Smooth muscle cell of the brain vasculature (primary cell): ENCODE results near the gene SLC22A17.

ENCODE experiments used
- DNase-seq: peaks from one replicate; pipeline ENCODE4 v3.0.0-alpha.2; 2012; ENCODE audit warnings: low read depth, low spot score

The SLC22A17 gene

GRCh38 chr14:23308721-23309445 lies 43.8 kb downstream of the SLC22A17 start:
- no peak for DNase-seq

DNA sequence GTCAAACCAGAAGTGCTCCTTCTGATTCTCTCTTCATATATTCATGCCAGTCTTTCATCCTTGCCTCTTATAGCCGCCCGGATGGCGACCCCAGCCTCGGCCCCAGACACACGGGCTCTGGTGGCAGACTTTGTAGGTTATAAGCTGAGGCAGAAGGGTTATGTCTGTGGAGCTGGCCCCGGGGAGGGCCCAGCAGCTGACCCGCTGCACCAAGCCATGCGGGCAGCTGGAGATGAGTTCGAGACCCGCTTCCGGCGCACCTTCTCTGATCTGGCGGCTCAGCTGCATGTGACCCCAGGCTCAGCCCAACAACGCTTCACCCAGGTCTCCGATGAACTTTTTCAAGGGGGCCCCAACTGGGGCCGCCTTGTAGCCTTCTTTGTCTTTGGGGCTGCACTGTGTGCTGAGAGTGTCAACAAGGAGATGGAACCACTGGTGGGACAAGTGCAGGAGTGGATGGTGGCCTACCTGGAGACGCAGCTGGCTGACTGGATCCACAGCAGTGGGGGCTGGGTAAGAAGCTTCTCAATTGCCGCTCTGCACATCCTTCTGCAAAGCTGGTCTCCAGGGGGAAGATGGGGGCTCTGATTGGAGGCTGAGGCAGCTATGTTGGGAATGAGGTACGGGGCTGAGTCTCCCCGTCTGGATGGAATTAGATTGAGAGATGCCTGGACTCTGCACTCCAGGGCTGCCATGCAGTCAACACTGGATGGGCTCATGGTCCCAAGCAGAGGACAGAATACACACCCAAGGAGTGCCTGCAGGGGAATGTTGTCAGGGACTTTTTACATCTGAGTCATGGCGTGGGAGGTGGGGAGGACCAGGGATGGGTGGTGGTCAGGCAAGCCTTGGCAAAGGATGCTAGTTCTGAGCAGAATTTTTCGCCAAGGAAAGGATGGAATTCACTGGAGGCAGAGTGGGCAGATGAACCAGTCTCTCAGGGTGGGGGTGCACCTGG lies 44.7 kb downstream of the SLC22A17 start:
- DNase-seq = no peak

DNA sequence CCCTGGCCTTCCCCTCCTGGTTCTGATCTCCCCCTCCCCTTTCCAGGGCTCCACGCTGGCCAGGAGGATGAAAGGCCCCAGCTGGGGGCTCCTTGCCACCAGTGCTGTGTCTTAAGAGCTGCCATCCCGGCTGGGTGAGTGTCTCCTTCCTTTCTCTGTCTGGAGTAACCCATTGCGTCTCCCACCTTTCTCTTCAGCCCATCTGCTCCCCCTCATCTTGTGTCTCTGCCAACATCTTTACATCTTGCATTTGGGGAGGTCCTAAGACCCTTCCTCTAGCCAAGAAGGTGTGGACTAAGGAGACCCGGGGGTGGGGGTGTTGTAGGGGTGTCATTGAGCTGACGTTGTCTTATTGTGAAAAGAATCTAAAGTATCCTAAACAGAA lies 45.5 kb downstream of the SLC22A17 start:
- no peak for DNase-seq

DNA sequence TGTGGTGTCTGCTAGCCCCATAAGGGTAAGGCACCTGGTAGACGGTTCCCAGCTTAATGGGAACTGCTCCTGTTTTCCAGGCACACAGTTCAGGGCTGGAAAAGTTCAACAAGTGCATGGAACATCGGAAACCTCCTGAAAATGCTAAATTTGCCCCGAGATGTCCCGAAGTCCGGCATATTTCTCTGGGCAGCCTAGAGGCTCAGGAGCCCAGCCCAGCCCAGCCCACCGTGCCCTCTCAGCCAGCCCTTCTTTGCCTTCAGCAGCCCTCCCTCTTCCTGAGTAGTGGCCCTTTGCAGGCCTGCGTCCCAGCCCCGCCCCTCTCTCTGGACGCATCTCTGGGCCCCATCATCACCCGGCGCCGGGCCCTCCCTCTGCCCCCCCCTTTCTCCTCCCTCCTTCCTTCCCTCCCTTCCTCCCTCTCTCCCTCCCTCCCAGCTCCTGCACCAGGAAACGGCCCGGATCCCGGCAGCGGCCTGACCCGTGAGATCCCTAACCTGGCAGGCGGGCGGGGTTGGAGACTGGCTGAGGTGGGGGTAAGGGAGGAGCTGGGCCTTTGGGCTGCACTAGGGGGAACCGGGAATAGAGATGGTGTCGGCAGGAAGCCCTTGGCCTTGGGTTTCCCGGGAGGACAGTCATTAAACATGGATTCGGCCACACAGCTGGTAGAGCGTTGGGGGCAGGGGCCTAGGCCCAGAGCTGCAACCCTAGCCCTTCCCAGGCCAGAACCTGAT lies 46.1 kb downstream of the SLC22A17 start, which contains the start of gene BCL2L2:
BCL2L2 (plus strand) TSS at position 422 of the 734 bp plus-strand sequence. CDS start 935 bp downstream, outside the sequence.
- DNase-seq = no peak

- no peak for DNase-seq
These were observed 50.1 kb downstream of the SLC22A17 start, which contains the start of gene PPP1R3E for GRCh38 chr14:23302290-23303225. PPP1R3E (minus strand) TSS chr14:23302859; CDS start chr14:23302576, 283 bp downstream.

- DNase-seq = no peak
These were observed 50.8 kb downstream of the SLC22A17 start for GRCh38 chr14:23301969-23302289.

- DNase-seq = peak; percentile 98
These were observed 51.3 kb downstream of the SLC22A17 start for GRCh38 chr14:23301288-23301968.

DNA sequence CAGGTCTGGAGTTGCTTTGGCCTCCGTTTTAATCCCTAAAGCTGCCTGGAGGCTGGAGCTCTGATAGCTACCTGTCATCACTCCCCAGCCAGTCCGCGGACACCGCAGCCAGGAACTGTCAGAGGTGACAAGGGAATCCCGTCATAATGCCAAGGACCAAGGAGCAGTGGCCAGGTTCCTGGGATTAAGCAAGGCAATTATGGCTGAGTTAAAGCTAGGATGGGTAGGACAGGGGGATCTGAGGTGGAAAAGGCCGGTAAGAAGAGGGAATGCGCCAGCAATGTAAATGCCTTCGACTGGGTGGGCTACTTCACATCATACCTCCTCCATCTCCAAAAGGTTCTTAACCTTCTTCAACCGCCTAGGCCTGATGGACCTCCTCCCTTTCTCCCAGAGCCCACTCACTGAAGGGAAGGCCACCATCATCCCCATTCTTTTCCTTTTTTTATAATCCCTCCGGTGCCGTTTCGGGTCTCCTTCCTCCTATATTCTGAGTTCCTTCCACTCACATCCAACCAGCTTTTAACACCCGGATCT lies 51.9 kb downstream of the SLC22A17 start:
- DNase-seq = no peak

DNA sequence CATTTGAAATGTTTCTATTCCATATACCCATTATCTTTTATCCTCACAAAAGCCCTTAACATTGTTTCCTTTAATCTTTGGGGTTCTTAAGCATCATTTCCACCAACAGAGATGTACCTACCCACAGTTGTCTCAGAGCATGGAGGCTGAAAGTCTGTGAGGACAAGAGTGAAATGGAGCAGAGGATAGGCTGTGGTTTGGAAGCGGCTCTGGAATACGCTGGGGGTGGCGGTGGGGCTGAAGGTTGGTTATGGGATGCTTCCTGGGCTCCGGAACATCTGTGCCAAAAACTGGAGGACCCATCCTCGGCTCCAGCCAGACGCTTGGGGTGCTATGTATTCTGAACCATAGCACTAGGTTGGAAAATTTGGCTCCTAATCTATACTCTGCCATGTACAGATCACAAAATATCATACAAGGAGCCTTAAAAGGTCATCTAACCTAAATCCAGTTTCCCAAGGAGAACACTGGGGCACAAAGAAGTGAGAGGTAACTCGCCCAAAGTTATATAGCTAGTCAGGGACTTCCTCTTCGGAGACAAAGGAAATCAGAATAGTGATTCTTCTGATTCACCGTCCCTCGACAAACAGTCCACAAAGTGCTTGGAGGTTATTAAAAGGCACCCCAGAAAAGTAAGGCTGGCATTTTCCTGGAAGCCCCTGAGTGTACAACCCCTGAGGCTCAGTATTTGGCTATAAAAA lies 52.6 kb downstream of the SLC22A17 start:
- DNase-seq = no peak

- DNase-seq = no peak
These were observed 53.3 kb downstream of the SLC22A17 start for GRCh38 chr14:23299211-23299957.

DNA sequence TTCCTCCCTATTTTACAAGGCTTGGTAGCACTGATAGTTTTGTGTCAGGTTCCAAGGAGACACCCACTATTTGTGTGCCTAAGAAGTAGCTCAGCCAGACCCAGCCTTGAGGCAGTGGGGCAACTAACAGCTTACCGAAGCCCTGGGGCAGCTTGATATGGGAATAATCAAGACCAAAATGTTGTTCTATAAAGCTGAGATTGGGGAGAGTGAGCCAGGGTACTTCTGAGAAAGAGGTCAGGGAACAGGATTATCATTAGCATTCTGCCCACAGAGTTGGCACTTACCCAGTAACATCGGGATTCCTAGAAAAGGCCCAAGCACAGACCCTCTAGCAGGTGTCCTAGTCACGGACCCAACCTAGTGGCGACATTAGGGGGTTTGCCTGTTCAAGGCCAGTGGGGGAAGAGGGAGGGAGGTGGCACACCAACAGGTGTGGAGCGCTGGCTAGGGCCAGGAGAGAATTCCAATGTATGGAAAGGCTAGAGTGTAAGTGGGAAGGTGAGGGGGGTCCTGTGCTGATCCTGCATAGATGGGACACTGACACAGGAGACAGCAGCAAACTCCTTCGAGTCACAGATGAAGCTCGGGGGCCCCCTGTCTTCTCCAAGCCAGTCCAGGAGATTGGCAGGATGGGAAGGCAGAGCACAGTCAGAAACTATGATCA lies 54.9 kb downstream of the SLC22A17 start:
- DNase-seq = no peak

GRCh38 chr14:23297096-23297495 lies 55.6 kb downstream of the SLC22A17 start:
- no peak for DNase-seq
